Measurements from ENCODE around the gene GPHA2.

DNA sequence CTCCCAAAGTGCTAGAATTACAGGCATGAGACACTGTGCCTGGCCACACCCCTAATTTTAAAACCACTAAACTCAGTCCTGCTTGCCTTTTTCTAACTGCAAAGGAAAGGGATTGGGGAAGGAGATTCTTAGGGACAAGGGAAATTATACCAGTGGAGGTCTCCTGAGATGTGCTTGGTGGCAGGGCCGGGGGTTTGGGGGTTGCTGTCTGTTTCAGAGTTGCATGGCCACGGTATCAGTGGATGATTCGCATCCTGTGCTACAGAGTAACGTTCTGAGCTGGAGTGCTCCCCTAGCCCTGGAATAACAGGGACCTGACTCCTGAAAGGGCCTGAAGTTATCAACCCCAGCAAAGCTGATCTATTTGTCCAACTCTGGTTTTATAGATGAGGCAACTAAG lies 846 bp upstream of the GPHA2 start:
- TF ChIP-seq POLR2AphosphoS5 (IDR thresholded peaks at IDR 0.05; ENCODE audit: borderline replicate concordance, low read depth, low read length) (no peak), EZH2 (IDR thresholded peaks at IDR 0.05) (no peak), FOXP2 (optimal IDR thresholded peaks at IDR 0.05; ENCODE audit: control extremely low read depth, extremely low read length, insufficient read depth) (no peak)
